ENCODE data around the gene DRD3.

Gene DRD3

DNA sequence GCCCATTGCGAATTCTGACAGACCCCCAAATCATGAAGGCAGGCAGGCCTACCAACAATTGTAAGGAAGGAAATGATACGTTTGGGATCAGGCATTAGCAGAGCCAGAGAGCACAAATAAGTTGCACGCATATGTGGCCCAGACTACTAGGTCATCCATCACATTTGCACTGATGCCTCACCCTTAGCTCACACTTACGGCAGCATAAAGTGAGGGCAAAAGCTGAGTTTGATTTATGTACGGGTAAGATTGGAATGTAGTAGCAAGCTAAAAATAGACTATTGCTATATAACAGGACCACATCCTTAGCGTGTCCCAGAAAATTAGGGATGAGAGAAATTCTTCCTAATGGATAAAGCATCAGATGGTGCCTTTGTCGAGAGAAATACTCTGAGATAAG lies 63.7 kb downstream of the DRD3 start:
- Histone ChIP-seq H3K4me1 (ENCODE audit: control insufficient read depth in 1 of 2, insufficient read depth in 2 of 2, low read length in 2 of 2) (no peaks in the 10 kb centered on the region), H3K36me3 (ENCODE audit: control insufficient read depth in 1 of 2, insufficient read depth in 2 of 2, low read length in 2 of 2) (no peaks in the 10 kb centered on the region), H3K27me3 (ENCODE audit: low read depth, low read length) (no peaks in the 10 kb centered on the region), H3K9me3 (ENCODE audit: control insufficient read depth in 1 of 2, low read length in 2 of 2) (no peaks in the 10 kb centered on the region), H3K4me3 (ENCODE audit: low read depth in 1 of 2, low read length in 2 of 2) (no peak overlapping the region), H3K27ac (ENCODE audit: low read length) (no peak overlapping the region)

DNA sequence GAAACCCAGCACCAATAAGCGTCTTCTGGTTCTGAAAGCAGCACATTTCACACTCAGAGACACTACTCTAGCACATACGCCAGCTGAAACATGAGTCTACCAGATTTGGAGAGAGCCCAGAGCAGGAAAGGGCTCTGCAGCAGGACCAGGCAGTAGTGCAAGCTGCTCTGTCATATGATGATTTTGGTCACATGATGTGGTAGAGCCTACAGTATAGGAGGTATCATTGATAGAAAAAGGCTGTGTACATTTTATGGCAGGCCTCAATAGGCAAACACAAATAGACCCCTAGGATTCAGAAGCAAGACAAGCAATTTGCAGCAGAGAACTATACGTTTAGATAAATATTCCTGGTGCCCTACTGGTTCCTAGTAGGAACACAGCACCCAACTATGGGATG lies 64.1 kb downstream of the DRD3 start:
- H3K27ac ChIP-seq (ENCODE audit: low read length) = no peak overlapping the region

GRCh38 chr3:114112696-114113095 lies 66.2 kb downstream of the DRD3 start:
- H3K4me1 ChIP-seq (ENCODE audit: control insufficient read depth in 1 of 2, insufficient read depth in 2 of 2, low read length in 2 of 2) = no peaks in the 10 kb centered on the region
- H3K9me3 ChIP-seq (ENCODE audit: control insufficient read depth in 1 of 2, low read length in 2 of 2) = no peaks in the 10 kb centered on the region
- H3K27ac ChIP-seq (ENCODE audit: low read length) = no peak overlapping the region
- H3K27me3 ChIP-seq (ENCODE audit: low read depth, low read length) = no peaks in the 10 kb centered on the region
- H3K36me3 ChIP-seq (ENCODE audit: control insufficient read depth in 1 of 2, insufficient read depth in 2 of 2, low read length in 2 of 2) = no peaks in the 10 kb centered on the region
- H3K4me3 ChIP-seq (ENCODE audit: low read depth in 1 of 2, low read length in 2 of 2) = no peak overlapping the region

More for the DNA sequence above, 64.1 kb downstream of the DRD3 start:
- no peaks in the 10 kb centered on the region for H3K27me3 ChIP-seq (ENCODE audit: low read depth, low read length)
- H3K36me3 ChIP-seq (ENCODE audit: control insufficient read depth in 1 of 2, insufficient read depth in 2 of 2, low read length in 2 of 2) = no peaks in the 10 kb centered on the region
- no peaks in the 10 kb centered on the region for H3K4me1 ChIP-seq (ENCODE audit: control insufficient read depth in 1 of 2, insufficient read depth in 2 of 2, low read length in 2 of 2)
- no peaks in the 10 kb centered on the region for H3K9me3 ChIP-seq (ENCODE audit: control insufficient read depth in 1 of 2, low read length in 2 of 2)
- H3K4me3 ChIP-seq (ENCODE audit: low read depth in 1 of 2, low read length in 2 of 2) = no peak overlapping the region

DNA sequence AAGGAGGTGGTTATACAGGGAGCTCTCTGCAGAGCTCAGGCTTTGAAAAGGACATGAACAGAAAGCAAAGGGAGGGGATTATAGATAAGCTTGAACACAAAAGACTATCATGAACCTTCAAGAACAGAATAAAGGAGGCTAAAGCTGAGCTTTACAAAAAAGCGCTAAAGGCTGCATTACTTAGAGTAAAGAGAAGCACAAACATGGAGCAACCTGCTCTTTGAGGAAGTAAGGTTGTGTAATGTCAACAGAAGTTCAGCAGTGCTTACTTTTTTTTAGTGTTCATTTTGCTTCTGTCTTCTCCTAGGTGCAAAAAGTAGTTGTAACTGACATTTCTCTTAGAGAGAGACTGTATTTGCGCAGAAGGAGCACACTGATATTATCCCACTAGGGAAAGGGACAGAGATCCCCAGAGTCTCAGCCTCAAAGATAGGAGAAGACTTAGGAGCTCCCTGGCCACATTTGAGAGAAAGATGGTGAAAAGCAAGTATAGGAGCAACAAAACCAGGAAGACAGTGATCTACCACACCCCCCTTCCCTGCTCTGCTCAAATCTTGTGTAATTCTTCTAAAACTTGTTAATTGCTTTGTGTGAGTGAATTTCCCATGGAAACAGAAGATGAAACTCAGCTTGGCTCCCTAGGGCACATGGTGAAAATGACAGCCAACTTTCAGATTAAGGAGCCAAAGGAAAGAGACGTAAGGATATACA lies 67.6 kb downstream of the DRD3 start:
- Histone ChIP-seq H3K4me1 (ENCODE audit: control insufficient read depth in 1 of 2, insufficient read depth in 2 of 2, low read length in 2 of 2) (no peaks in the 10 kb centered on the region), H3K9me3 (ENCODE audit: control insufficient read depth in 1 of 2, low read length in 2 of 2) (no peaks in the 10 kb centered on the region), H3K27me3 (ENCODE audit: low read depth, low read length) (no peaks in the 10 kb centered on the region), H3K27ac (ENCODE audit: low read length) (no peak overlapping the region), H3K4me3 (ENCODE audit: low read depth in 1 of 2, low read length in 2 of 2) (no peak overlapping the region), H3K36me3 (ENCODE audit: control insufficient read depth in 1 of 2, insufficient read depth in 2 of 2, low read length in 2 of 2) (no peaks in the 10 kb centered on the region)

GRCh38 chr3:114110439-114110838 lies 68.4 kb downstream of the DRD3 start:
- Histone ChIP-seq H3K27me3 (ENCODE audit: low read depth, low read length) (no peaks in the 10 kb centered on the region), H3K9me3 (ENCODE audit: control insufficient read depth in 1 of 2, low read length in 2 of 2) (no peaks in the 10 kb centered on the region), H3K4me1 (ENCODE audit: control insufficient read depth in 1 of 2, insufficient read depth in 2 of 2, low read length in 2 of 2) (no peaks in the 10 kb centered on the region), H3K27ac (ENCODE audit: low read length) (no peak overlapping the region), H3K36me3 (ENCODE audit: control insufficient read depth in 1 of 2, insufficient read depth in 2 of 2, low read length in 2 of 2) (no peaks in the 10 kb centered on the region), H3K4me3 (ENCODE audit: low read depth in 1 of 2, low read length in 2 of 2) (no peak overlapping the region)

DNA sequence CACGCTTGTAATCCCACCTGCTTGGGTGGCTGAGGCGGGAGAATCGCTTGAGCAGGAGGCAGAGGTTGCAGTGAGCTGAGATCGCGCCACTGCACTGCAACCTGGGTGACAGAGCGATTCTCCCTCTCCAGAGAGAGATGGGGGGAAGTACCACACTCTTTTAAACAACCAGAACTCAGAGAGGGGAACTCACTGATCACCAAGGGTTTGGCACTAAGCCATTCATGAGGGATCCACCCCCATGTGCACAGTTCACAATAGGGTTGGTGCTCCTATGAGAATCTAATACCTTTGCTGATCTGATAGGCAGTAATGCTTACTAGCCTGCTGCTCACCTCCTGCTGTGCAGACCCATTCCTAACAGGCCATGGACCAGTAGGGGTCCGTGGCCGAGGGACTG lies 70.7 kb downstream of the DRD3 start:
- H3K9me3 ChIP-seq (ENCODE audit: control insufficient read depth in 1 of 2, low read length in 2 of 2) = no peaks in the 10 kb centered on the region
- no peaks in the 10 kb centered on the region for H3K4me1 ChIP-seq (ENCODE audit: control insufficient read depth in 1 of 2, insufficient read depth in 2 of 2, low read length in 2 of 2)
- H3K27me3 ChIP-seq (ENCODE audit: low read depth, low read length) = no peaks in the 10 kb centered on the region
- H3K36me3 ChIP-seq (ENCODE audit: control insufficient read depth in 1 of 2, insufficient read depth in 2 of 2, low read length in 2 of 2) = no peaks in the 10 kb centered on the region
- H3K27ac ChIP-seq (ENCODE audit: low read length) = no peak overlapping the region
- H3K4me3 ChIP-seq (ENCODE audit: low read depth in 1 of 2, low read length in 2 of 2) = no peak overlapping the region

DNA sequence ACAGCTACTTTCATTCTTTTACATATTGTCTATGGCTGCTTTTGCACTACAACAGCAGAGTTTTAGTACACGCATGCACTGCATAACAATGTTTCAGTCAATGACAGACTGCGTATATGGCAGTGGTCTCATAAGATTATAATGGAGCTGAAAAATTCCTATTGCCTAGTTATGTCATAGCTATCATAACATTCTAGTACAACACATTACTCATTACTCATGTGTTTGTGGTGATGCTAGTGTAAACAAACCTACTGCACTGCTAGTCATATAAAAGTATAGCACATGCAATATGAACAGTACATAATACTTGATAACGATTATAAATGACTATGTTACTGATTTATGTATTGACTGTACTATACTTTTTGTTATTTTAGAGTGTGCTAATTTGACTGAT lies 74.4 kb downstream of the DRD3 start:
- H3K4me1 ChIP-seq (ENCODE audit: control insufficient read depth in 1 of 2, insufficient read depth in 2 of 2, low read length in 2 of 2) = no peaks in the 10 kb centered on the region
- H3K9me3 ChIP-seq (ENCODE audit: control insufficient read depth in 1 of 2, low read length in 2 of 2) = no peaks in the 10 kb centered on the region
- H3K27me3 ChIP-seq (ENCODE audit: low read depth, low read length) = no peaks in the 10 kb centered on the region
- no peak overlapping the region for H3K27ac ChIP-seq (ENCODE audit: low read length)
- H3K36me3 ChIP-seq (ENCODE audit: control insufficient read depth in 1 of 2, insufficient read depth in 2 of 2, low read length in 2 of 2) = no peaks in the 10 kb centered on the region
- H3K4me3 ChIP-seq (ENCODE audit: low read depth in 1 of 2, low read length in 2 of 2) = no peak overlapping the region

- no peak overlapping the region for H3K27ac ChIP-seq (ENCODE audit: low read length)
- no peaks in the 10 kb centered on the region for H3K36me3 ChIP-seq (ENCODE audit: control insufficient read depth in 1 of 2, insufficient read depth in 2 of 2, low read length in 2 of 2)
- no peaks in the 10 kb centered on the region for H3K4me1 ChIP-seq (ENCODE audit: control insufficient read depth in 1 of 2, insufficient read depth in 2 of 2, low read length in 2 of 2)
- H3K4me3 ChIP-seq (ENCODE audit: low read depth in 1 of 2, low read length in 2 of 2) = no peak overlapping the region
- no peaks in the 10 kb centered on the region for H3K27me3 ChIP-seq (ENCODE audit: low read depth, low read length)
- H3K9me3 ChIP-seq (ENCODE audit: control insufficient read depth in 1 of 2, low read length in 2 of 2) = no peaks in the 10 kb centered on the region
Observed at GRCh38 chr3:114103858-114104257, 75.0 kb downstream of the DRD3 start.

DNA sequence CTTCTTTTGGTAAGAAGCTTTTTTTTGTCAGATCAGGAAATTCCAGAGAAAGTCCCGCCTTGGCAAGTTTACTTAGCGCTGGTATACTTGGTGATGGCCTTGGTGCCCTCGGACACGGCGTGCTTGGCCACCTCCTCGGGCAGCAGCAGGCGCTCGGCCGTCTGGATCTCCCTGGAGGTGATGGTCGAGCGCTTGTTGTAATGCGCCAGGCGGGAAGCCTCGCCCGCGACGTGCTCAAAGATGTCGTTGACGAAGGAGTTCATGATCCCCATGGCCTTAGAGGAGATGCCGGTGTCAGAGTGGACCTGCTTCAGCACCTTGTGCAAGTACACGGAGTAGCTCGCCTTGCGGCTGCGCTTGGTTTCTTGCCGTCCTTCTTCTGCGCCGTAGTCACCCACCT lies 75.7 kb downstream of the DRD3 start:
- no peaks in the 10 kb centered on the region for H3K36me3 ChIP-seq (ENCODE audit: control insufficient read depth in 1 of 2, insufficient read depth in 2 of 2, low read length in 2 of 2)

DNA sequence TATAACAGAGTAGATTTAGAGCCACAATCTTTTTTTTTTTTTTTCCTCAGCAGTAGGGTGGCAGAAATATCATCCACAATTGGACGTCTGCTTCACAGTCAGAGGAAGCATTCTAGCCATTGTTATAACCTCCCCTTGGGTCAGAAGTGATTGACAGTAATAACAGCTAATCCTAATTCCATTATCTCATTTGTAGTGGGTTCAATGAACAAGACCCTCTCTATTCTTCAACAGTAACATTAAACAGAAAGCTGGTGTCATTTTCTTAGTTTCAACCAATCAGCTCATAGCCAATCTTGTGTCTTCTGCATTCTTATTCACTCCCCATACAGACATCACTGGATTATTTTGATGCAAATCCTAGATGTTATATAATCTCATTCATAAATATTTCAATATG lies 77.8 kb downstream of the DRD3 start:
- Histone ChIP-seq H3K4me1 (ENCODE audit: control insufficient read depth in 1 of 2, insufficient read depth in 2 of 2, low read length in 2 of 2) (no peaks in the 10 kb centered on the region), H3K27ac (ENCODE audit: low read length) (no peak overlapping the region), H3K36me3 (ENCODE audit: control insufficient read depth in 1 of 2, insufficient read depth in 2 of 2, low read length in 2 of 2) (no peaks in the 10 kb centered on the region), H3K27me3 (ENCODE audit: low read depth, low read length) (no peaks in the 10 kb centered on the region), H3K9me3 (ENCODE audit: control insufficient read depth in 1 of 2, low read length in 2 of 2) (no peaks in the 10 kb centered on the region), H3K4me3 (ENCODE audit: low read depth in 1 of 2, low read length in 2 of 2) (no peak overlapping the region)

More for the DNA sequence above, 75.7 kb downstream of the DRD3 start:
- H3K4me1 ChIP-seq (ENCODE audit: control insufficient read depth in 1 of 2, insufficient read depth in 2 of 2, low read length in 2 of 2) = no peaks in the 10 kb centered on the region
- H3K27me3 ChIP-seq (ENCODE audit: low read depth, low read length) = no peaks in the 10 kb centered on the region
- no peaks in the 10 kb centered on the region for H3K9me3 ChIP-seq (ENCODE audit: control insufficient read depth in 1 of 2, low read length in 2 of 2)
- H3K4me3 ChIP-seq (ENCODE audit: low read depth in 1 of 2, low read length in 2 of 2) = no peak overlapping the region
- no peak overlapping the region for H3K27ac ChIP-seq (ENCODE audit: low read length)

GRCh38 chr3:114095796-114096195 lies 83.1 kb downstream of the DRD3 start:
- Histone ChIP-seq H3K4me3 (ENCODE audit: low read depth in 1 of 2, low read length in 2 of 2) (no peak overlapping the region), H3K27me3 (ENCODE audit: low read depth, low read length) (no peaks in the 10 kb centered on the region), H3K9me3 (ENCODE audit: control insufficient read depth in 1 of 2, low read length in 2 of 2) (no peaks in the 10 kb centered on the region), H3K27ac (ENCODE audit: low read length) (no peak overlapping the region), H3K36me3 (ENCODE audit: control insufficient read depth in 1 of 2, insufficient read depth in 2 of 2, low read length in 2 of 2) (no peaks in the 10 kb centered on the region), H3K4me1 (ENCODE audit: control insufficient read depth in 1 of 2, insufficient read depth in 2 of 2, low read length in 2 of 2) (no peaks in the 10 kb centered on the region)

- H3K27me3 ChIP-seq (ENCODE audit: low read depth, low read length) = no peaks in the 10 kb centered on the region
- H3K27ac ChIP-seq (ENCODE audit: low read length) = no peak overlapping the region
- no peak overlapping the region for H3K4me3 ChIP-seq (ENCODE audit: low read depth in 1 of 2, low read length in 2 of 2)
- H3K4me1 ChIP-seq (ENCODE audit: control insufficient read depth in 1 of 2, insufficient read depth in 2 of 2, low read length in 2 of 2) = no peaks in the 10 kb centered on the region
- no peaks in the 10 kb centered on the region for H3K36me3 ChIP-seq (ENCODE audit: control insufficient read depth in 1 of 2, insufficient read depth in 2 of 2, low read length in 2 of 2)
- no peaks in the 10 kb centered on the region for H3K9me3 ChIP-seq (ENCODE audit: control insufficient read depth in 1 of 2, low read length in 2 of 2)
Observed at GRCh38 chr3:114093596-114093995, 85.3 kb downstream of the DRD3 start.
